Measurements from ENCODE around the gene NOSTRIN.
A peak's percentile ranks its signal among the peaks of the same experiment; 100 is the strongest.
"Not testable (repeated sequence)": the region's sequence is repeated elsewhere in the genome, so short reads cannot be mapped to it uniquely, and the experiment has no call there.

The NOSTRIN gene

DNA sequence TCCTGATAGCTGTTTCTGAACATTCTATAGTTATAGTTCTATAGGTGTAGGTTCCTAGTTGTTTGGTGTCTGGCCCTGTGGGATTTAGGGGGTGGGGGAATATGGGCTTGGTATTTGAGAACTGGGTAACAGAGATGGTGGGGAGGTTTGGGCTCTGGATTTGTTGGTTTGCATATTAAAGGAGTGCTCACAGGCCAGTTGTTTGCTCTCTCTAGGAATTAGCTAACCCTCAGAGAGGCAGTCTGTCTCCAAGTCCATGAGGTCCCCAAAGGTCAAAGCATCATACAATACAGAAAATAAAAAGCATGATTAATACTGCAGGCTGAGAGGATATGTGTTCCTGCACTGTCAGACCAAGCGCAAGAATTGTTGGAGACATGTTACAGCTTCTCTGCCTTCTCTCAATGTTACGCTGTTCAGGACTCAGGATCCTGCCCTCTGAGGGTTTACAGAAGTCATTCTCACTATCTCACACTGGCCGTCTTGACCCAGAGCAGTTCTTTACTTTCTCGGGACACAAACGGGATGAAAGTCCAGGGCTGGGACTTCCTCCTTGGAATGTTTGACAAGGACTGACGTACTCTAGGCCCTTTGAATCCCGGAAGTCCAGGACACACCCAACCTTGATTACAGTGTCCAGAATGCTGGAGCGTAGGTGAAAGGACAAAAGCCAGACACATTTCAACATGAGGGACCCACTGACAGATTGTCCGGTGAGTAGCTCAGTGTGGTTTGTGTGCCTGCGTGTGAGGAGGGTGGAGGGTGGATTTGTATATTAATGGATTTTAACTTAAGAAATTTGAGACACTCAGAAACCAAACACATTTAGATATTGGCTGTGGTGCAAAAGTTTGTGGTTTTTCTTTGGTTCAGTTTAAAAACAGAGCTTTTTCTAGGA is at the start of gene NOSTRIN:
Gene NOSTRIN (plus strand): TSS at position 677 of the 898 bp plus-strand sequence. CDS start 10 bp downstream, at position 687.
- no peak for DNase-seq

DNA sequence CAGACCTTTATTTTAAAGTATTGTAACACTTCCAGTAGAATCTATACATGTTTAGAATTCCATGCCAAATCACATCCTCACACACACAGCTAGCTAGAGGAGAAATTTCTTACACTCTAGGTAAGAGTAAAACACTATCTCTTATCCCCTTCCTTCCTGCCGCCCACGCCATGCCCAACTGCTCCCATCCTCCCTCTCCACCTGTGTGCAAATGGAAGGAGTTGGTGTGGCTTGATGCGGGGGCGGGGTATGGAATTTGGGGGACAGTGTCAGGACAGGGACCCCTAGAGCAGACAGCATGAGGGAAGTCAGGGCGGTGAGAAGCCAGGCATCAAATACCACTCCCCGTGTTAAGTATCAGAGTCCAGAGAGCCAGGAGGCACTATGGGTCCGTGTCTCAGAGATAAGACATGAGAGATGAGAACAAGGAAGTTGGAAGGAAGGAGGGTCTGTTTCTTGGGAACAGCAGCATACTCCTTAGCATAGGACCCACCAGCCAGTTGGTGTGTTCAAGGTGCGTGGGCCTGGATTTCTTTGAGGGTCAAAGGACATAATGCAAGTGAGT is 48.6 kb upstream of the NOSTRIN start:
- DNase-seq = no peak

- no peak for DNase-seq
These were observed 45.2 kb upstream of the NOSTRIN start for GRCh38 chr2:168757223-168757622.

DNA sequence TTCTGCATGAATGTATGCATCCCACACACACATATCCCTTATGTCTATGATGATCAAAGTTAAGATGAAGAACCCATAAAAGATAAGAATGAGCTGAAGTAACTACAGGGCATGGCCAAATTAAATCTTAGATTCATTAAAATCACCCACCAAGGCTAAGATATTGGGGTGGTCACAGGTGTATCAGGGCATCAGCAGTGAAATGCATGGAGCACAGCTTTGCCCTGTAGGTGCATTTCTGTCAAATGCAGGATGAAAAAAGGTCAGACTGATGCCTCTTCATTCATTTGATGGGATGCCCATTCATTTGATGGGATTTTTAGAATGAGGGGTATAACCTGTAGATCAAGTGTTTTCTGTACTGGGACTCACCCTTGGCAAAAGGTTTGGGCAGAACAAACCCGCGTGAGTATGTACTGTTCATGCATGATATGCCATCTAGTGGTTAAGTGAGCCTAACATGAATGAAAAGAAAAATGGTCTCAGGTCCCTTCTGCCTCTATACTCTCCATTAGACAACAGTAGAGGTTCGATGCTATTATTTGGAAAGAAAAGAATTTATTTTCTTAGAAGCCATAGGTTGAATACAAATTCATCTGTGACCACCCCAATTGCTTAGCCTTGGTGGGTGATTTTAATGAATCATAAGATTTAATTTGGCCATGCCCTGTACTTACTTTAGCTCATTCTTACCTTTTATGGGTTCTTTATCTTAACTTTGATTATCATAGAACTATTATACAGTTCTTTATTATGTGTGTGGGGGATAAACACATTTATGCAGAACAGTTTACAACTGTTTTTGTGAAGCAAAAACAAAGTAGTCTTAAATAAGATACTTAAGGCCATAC is 43.2 kb upstream of the NOSTRIN start:
- DNase-seq = peak; percentile 9

- DNase-seq = no peak
These were observed 37.0 kb upstream of the NOSTRIN start for GRCh38 chr2:168765401-168765800.

DNA sequence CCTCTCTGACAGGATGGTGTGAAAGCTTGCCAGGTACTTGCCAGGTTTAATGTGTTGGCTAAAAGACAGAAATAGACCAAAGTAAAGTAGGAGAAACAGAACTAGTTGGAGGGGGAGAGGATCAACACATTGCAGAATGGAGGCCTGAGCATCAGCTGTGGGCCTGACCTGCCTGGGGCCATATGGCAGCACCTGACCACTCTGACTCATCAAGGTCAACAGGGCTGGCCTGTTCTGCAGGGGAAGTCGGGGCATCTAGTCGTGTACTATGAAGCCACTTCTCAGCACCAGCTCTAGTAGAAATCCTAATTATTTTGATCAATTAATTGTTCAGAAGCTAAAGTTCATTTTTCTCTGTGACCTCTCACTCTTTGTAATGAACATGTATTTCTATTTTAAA is 35.8 kb upstream of the NOSTRIN start:
- no peak for DNase-seq

DNA sequence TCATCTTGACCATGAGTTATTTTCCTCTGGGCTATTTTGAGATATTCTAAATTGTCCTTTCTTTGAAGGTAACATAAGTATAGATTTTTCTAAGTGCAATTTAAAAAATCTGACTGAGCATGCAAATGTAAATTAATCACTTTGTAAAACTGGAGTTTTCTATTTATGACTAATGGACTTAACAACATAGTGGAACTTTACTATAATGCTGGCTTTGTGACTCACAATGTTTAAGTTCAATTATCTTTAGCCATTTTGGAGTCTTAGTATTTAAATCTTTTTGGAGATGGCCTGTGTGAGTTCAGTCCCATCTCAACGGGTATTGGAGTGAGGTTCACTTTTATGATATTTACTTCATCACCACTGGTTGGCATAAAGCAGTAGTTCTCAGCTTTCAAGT is 35.2 kb upstream of the NOSTRIN start:
- no peak for DNase-seq

DNA sequence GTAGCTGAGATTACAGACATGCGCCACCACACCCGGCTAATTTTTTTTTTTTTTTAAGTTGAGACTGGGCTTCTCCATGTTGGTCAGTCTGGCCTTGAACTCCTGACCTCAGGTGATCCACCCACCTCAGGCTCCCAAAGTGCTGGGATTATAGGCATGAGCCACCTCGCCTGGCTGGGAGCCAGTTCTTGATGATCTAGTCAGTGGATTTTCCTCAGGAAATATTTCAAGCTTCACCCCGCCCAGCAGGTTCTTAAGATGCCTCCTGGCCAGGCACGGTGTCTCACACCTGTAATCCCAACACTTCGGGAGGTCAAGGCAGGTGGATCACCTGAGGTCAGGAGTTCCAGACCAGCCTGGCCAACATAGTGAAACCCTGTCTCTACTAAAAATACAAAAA is 34.1 kb upstream of the NOSTRIN start:
- not testable (repeated sequence) for DNase-seq

DNA sequence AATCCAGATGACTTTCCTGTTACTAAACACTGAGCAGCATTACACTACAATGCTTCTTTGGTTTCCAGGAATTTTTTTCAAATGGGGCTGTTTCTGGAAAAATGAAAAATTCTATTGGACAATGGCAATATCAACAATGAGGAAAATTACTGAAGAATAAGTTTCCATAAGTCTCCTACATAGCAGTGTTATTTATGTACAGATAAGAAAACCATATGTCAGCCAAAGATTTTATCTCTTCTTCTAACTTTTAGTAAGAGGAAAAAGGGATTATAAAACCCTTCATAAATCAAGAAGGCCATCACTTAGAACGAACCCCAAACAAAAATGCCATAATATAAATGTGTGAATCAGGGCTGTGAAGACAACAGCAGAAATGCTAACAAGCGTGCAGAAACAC is 31.6 kb upstream of the NOSTRIN start:
- no peak for DNase-seq

DNA sequence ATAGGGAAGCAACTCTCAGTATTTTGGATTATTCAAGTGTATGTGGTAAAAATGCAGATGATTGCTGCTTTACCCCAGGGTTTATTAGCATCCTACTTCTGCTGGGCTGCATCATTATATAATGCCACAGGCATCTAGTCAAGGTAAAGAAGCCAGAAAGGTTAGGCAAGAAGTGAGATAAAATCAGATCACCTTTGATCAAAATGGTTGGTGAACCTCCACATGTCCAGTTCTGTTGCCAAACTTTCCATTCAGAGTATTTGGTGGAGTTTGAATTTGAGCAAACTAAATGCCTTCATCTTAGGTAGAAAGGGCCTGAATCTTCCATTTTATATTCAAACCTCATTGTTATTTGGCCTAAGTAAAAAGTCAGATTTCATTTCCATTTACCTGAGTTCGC is 29.7 kb upstream of the NOSTRIN start:
- DNase-seq = no peak

DNA sequence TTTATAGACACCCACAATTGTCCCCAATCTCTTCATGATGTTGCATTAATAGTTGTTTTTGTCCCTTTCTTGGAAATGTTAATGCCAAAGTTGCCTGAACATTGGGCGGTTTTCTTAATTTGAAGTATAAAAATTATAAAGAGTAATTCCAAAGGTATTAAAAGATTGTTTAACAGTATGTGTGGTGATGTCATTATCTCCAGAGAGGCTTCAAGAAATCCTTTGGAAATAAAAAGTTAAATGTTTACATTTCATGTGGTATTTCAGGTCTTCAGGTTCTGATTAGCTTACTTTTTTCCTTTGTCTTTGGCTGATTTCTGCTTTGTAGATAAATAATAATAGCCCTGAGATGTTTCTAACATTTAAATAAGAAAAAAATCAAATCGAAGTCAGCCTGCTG is 29.3 kb upstream of the NOSTRIN start:
- no peak for DNase-seq

- DNase-seq = peak; percentile 6
These were observed 28.5 kb upstream of the NOSTRIN start for GRCh38 chr2:168773719-168774521.

GRCh38 chr2:168775837-168776236 is 26.6 kb upstream of the NOSTRIN start:
- no peak for DNase-seq

GRCh38 chr2:168780669-168781071 is 21.8 kb upstream of the NOSTRIN start:
- no peak for DNase-seq

GRCh38 chr2:168781191-168781817 is 21.1 kb upstream of the NOSTRIN start:
- no peak for DNase-seq

DNA sequence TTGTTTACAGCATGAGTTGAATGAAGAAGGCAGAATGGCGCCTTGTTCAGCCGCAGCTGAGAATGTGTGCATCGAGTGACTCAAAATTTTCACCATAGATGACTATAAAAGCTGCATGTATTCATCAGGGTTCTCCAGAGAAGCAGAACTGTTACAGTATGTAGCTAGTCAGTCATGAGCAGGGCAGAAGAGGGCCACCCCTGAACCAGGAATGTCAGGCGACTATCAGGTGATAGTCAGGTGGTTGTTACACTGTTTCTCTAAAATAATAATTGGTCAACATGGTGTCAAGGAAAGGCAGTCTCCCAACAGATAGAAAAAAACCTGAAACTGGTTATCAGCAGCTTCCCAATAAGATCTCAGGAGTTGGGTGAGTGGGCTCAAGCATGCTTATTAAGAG is 20.2 kb upstream of the NOSTRIN start:
- DNase-seq = no peak

DNA sequence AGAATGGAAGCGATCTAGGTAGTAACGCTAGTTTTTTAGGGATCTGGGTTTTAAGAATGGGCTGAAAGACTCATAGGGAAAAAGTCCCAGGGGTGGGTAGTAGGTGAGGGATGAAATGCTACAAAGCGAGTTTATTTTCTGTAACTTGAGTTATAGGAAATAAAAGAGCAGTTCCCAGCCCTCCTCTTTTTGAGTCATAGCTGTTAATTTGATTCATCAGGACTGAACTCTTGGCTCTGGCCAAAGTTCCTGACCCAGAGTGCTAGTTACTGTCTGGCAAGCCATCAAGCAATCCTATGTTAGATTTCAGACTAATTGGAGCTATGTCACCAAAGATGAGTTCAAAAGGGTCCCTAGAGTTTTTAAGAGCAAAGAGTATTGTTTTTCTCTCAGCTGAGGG is 17.4 kb upstream of the NOSTRIN start:
- DNase-seq = no peak

GRCh38 chr2:168787098-168787781 is 15.2 kb upstream of the NOSTRIN start:
- DNase-seq = no peak

- no peak for DNase-seq
These were observed 14.6 kb upstream of the NOSTRIN start for GRCh38 chr2:168787782-168788376.

GRCh38 chr2:168789776-168790175 is 12.7 kb upstream of the NOSTRIN start:
- DNase-seq = no peak

GRCh38 chr2:168790226-168790902 is 12.1 kb upstream of the NOSTRIN start:
- DNase-seq = no peak

All from NCI-H1105 (cell line).